Adipocyte (in vitro differentiated cells): ENCODE data around the gene SPDEF.

Experiments used
- DNase-seq: peaks from one replicate; pipeline ENCODE4 v3.0.0-alpha.2; 2015; ENCODE audit warnings: low read depth
- H3K27me3 ChIP-seq: replicated peaks from 2 replicates; pipeline ENCODE4 v1.7.0; 2013; ENCODE audit warnings: mild to moderate bottlenecking, low read length, moderate library complexity; ENCODE audit not compliant: control insufficient read depth, insufficient read depth
- H3K36me3 ChIP-seq: 2 replicates; pipeline ENCODE4 v1.7.0; 2013; ENCODE audit warnings: low read length, mild to moderate bottlenecking, moderate library complexity; ENCODE audit not compliant: control insufficient read depth, insufficient read depth, severe bottlenecking
- H3K4me1 ChIP-seq: 2 replicates; pipeline ENCODE4 v1.7.0; 2013; ENCODE audit warnings: mild to moderate bottlenecking, low read length, moderate library complexity; ENCODE audit not compliant: control insufficient read depth, insufficient read depth
- H3K4me3 ChIP-seq: 2 replicates; pipeline ENCODE4 v1.7.0; 2013; ENCODE audit warnings: mild to moderate bottlenecking, low read length, moderate library complexity
- H3K9ac ChIP-seq: 2 replicates; pipeline ENCODE4 v1.7.0; 2013; ENCODE audit warnings: mild to moderate bottlenecking, low read length, moderate library complexity
- H3K9me3 ChIP-seq: 2 replicates; pipeline ENCODE4 v1.7.0; 2013; ENCODE audit warnings: mild to moderate bottlenecking, low read length, moderate library complexity; ENCODE audit not compliant: control insufficient read depth

SPDEF gene

GRCh38 chr6:34515473-34516387 is 40.4 kb downstream of the SPDEF start:
- Histone ChIP-seq H3K4me3 (no peak overlapping the region), H3K4me1 (no peaks in the 10 kb centered on the region), H3K27me3 (peaks cover 59% of the 10 kb centered on the region)

DNA sequence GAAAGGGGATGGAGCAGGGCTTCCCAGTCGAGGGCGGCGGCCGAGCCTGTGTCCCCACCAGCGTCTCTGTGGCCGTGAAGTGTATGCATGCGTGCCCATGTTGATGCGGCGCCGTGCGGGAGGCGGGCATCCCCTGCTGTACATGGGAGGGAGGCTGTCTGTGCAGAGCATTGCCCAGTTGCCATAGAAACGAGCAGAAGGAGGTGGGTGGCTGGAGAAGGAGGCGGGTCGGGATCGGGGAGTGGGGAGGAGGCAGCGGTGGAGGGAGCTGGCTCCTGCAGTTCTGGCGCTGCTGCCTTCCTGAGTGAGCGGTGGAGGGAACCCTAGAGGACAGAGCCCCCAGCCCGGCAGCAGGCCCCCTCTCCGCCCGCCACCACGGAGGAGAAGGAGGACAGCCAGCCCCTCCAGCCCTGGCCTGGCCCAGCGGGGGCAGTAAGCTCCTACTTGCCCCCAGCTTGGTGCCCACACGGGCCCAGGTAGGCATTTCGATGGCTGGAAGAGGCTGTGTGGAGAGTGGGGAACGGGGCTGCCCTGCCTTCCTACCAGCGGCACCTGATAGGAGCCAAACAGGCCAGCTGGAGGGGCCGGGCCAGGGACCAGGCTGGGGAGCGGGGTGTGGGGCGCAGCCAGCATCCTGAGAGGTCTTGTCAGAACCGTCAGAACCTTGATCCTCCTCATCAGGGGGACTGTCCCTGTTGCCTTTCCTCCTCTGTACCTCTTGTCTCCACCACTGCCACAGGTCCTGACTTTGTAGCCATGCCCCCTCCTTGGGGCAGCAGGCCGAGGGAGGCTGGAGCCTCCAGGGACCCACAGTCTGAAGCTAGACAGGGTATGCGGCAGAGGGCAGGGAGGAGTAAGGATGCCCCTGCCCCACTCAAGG is 41.3 kb downstream of the SPDEF start:
- DNase-seq, result peak; percentile 61
- Histone ChIP-seq H3K36me3 (no peaks in the 10 kb centered on the region), H3K9ac (no peak overlapping the region), H3K4me1 (no peaks in the 10 kb centered on the region), H3K9me3 (no peaks in the 10 kb centered on the region), H3K27me3 (peaks cover 59% of the 10 kb centered on the region), H3K4me3 (no peak overlapping the region)

More at GRCh38 chr6:34515473-34516387, 40.4 kb downstream of the SPDEF start:
- no peak for DNase-seq
- Histone ChIP-seq H3K9me3 (no peaks in the 10 kb centered on the region), H3K9ac (no peak overlapping the region), H3K36me3 (no peaks in the 10 kb centered on the region)

DNA sequence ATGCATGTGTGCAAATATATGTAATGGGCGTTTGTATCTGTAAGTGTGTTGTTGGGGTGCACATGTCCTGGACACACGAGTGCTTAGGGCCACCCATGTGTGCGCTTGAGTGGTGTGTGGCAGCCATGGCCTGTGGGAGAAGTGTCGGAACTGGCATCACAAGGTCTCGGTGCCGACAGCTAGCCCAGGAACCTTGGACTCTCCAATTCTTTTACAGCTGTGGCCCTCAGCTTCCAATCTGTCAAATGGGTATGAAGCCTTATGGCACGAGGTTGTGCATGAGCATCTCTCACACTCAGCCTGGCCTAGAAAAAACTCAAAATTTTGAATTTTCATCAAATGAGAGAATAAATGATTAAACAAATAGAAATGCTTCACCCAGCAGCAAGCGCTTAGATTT is 42.0 kb downstream of the SPDEF start:
- Histone ChIP-seq H3K4me1 (no peaks in the 10 kb centered on the region), H3K36me3 (no peaks in the 10 kb centered on the region), H3K9ac (no peak overlapping the region), H3K27me3 (peaks cover 52% of the 10 kb centered on the region), H3K4me3 (no peak overlapping the region), H3K9me3 (peaks cover 4% of the 10 kb centered on the region)
- no peak for DNase-seq

DNA sequence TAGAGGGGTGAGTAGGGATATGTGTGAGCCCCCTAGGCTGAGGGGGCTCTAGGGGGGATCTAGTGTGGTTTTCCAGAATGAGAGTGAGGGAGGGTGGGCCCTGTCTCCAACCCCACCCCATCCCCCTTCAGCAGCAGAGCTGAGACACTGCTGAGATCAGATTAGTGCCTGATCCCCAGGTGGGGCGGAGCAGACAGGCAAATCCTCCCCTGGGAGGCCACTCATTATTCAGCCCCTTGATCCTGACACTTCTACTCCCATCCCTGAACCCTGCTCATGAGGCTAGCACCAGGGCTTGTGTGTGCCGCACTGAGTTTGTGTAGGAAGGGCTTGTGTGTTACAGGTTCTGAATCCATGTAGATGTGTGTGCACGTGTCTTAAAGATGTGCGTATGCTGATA is 42.5 kb downstream of the SPDEF start:
- peaks cover 5% of the 10 kb centered on the region for H3K9me3 ChIP-seq
- no peak overlapping the region for H3K9ac ChIP-seq
- H3K27me3 ChIP-seq, result peaks cover 49% of the 10 kb centered on the region
- H3K4me1 ChIP-seq, result no peaks in the 10 kb centered on the region
- DNase-seq, result no peak
- no peaks in the 10 kb centered on the region for H3K36me3 ChIP-seq
- H3K4me3 ChIP-seq, result no peak overlapping the region

- Histone ChIP-seq H3K9ac (no peak overlapping the region), H3K4me1 (no peaks in the 10 kb centered on the region), H3K27me3 (peaks cover 42% of the 10 kb centered on the region), H3K36me3 (no peaks in the 10 kb centered on the region), H3K9me3 (peaks cover 5% of the 10 kb centered on the region), H3K4me3 (no peak overlapping the region)
- DNase-seq, result no peak
Observed at GRCh38 chr6:34512738-34513115, 43.4 kb downstream of the SPDEF start.

DNA sequence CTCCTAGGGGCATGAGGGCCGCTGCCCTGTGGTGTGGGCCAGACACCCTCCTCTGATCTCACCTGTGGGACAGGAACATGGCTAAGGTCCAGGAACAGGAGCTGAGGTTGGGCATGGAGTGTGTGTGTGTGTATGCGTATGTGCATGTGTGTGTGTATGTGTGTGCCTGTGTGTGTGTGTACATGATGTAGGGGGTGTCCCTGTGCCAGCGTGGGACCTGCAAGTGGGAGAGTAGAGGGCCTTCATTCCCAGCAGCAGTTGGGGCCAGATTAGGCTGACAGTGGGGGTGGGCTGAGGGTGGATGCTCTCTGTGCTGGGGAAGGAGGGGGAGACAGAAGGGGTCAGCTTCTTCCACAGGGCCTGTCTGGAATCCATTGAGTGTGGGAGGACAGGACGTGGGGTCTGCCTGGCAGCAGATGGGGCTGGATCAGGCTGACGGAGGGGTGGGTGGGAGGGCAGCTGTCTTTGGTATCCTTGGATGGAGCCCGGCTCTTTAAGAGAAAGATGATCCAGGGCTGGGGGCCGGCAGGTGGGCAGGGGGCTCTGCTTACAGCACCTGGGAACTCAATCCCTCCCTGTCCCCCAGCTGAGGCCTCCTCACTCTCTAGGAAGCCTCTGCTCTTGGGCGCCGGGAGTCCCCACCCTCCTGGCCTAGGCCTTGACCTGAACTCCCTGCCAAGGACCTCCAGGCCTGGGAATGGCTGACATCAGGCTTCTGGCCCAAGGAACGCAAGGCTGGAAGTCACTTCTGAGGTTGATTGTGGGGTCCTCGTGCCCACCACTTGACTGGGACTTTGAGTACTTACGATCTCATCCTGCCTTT is 44.0 kb downstream of the SPDEF start:
- no peaks in the 10 kb centered on the region for H3K36me3 ChIP-seq
- H3K9me3 ChIP-seq, result peaks cover 5% of the 10 kb centered on the region
- H3K4me1 ChIP-seq, result no peaks in the 10 kb centered on the region
- H3K27me3 ChIP-seq, result peaks cover 38% of the 10 kb centered on the region
- H3K4me3 ChIP-seq, result no peak overlapping the region
- H3K9ac ChIP-seq, result no peak overlapping the region
- DNase-seq, result no peak

- no peak for DNase-seq
- Histone ChIP-seq H3K27me3 (peaks cover 30% of the 10 kb centered on the region), H3K36me3 (no peaks in the 10 kb centered on the region), H3K4me3 (no peak overlapping the region), H3K4me1 (no peaks in the 10 kb centered on the region), H3K9me3 (peaks cover 5% of the 10 kb centered on the region), H3K9ac (no peak overlapping the region)
Observed at GRCh38 chr6:34511214-34511914, 44.8 kb downstream of the SPDEF start.

DNA sequence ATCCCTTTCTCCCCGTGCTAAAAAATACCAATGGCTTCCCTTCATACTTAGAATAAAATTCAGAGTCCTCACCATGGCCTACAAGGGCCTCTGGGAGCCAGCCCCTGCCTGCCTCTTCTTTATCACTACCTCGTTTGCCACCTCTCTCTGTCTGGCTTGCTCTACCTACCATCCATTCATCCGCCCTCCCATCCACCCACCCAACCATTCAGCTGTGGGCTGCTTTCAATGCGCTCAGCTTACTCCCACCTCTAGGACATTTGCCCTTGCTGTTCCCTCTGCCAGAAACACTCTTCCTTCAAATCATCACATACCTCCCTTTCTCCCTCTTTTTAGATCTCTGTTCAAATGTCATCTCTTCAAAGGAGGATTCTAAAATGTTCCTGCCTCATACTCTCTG is 45.8 kb downstream of the SPDEF start:
- peaks cover 5% of the 10 kb centered on the region for H3K9me3 ChIP-seq
- DNase-seq, result no peak
- H3K36me3 ChIP-seq, result no peaks in the 10 kb centered on the region
- no peak overlapping the region for H3K9ac ChIP-seq
- no peak overlapping the region for H3K4me3 ChIP-seq
- peaks cover 21% of the 10 kb centered on the region for H3K27me3 ChIP-seq
- no peaks in the 10 kb centered on the region for H3K4me1 ChIP-seq

DNA sequence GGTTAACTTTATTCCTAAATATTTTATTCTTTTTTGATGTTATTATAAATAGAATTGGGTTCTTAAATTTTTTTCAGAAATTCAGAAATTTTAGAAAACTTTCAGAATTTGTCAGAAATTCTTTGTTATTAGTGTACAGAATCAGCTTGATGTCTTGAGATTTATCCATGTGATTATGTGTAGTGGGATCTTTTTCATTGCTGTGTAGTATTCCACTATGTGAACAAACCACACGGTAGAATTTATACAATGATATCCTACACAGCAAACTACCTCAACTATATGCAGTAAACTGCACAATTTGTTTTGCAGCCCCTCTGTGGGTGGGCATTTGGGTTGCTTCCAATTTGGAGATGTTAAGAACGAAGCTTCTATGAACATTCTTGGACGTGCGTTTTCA is 46.3 kb downstream of the SPDEF start:
- Histone ChIP-seq H3K4me1 (no peaks in the 10 kb centered on the region), H3K4me3 (no peak overlapping the region), H3K36me3 (no peaks in the 10 kb centered on the region), H3K9me3 (peaks cover 5% of the 10 kb centered on the region), H3K9ac (no peak overlapping the region), H3K27me3 (peaks cover 16% of the 10 kb centered on the region)
- DNase-seq, result no peak

DNA sequence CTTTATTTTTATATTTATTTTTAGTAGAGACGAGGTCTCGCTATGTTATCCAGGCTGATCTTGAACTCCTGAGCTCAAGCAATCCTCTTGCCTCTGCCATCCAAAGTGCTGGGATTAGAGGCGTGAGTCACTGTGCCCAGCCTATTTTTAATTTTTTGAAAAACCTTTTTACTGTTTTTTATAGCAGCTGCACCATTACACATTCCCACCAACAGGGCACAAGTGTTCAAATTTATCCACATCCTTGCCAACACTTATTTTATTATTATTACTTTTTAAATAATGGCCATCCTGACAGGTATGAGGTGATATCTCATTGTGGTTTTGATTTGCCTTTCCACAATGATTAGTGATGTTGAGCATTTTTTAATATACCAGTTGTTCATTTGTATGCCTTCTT is 47.7 kb downstream of the SPDEF start:
- Histone ChIP-seq H3K27me3 (peaks cover 5% of the 10 kb centered on the region), H3K4me1 (no peaks in the 10 kb centered on the region), H3K9me3 (peaks cover 5% of the 10 kb centered on the region), H3K9ac (no peak overlapping the region), H3K36me3 (no peaks in the 10 kb centered on the region), H3K4me3 (no peak overlapping the region)
- DNase-seq, result no peak
